NCI-H2171 treated with DMSO at 0.1 percent for 48 hours (cell line): ENCODE data around the gene BMP8B.
A peak's percentile ranks its signal among the peaks of the same experiment; 100 is the strongest.
"Not testable (repeated sequence)": the region's sequence is repeated elsewhere in the genome, so short reads cannot be mapped to it uniquely, and the experiment has no call there.

Experiments used
- DNase-seq: peaks from one replicate; lab custom pipeline; 2025; lab: John Stamatoyannopoulos, UW

Gene BMP8B

GRCh38 chr1:39812913-39813312, 24.2 kb upstream of the BMP8B start:
- DNase-seq: no peak

GRCh38 chr1:39808784-39809517, 20.3 kb upstream of the BMP8B start:
- no peak for DNase-seq

GRCh38 chr1:39805385-39805784, 16.7 kb upstream of the BMP8B start:
- no peak for DNase-seq

- no peak for DNase-seq
These were observed 14.0 kb upstream of the BMP8B start for GRCh38 chr1:39802496-39803260.

GRCh38 chr1:39800471-39800835, 11.8 kb upstream of the BMP8B start:
- DNase-seq: no peak

- DNase-seq: peak; percentile 44
These were observed 11.3 kb upstream of the BMP8B start for GRCh38 chr1:39799770-39800470.

- DNase-seq: not testable (repeated sequence)
These were observed 10.4 kb upstream of the BMP8B start for GRCh38 chr1:39798859-39799769.

GRCh38 chr1:39795651-39796050, 7.0 kb upstream of the BMP8B start:
- DNase-seq: no peak

GRCh38 chr1:39791838-39792237, 3.2 kb upstream of the BMP8B start:
- DNase-seq: no peak

GRCh38 chr1:39789571-39790110, 976 bp upstream of the BMP8B start:
- DNase-seq: no peak

GRCh38 chr1:39788426-39788757, 273 bp downstream of the BMP8B start:
- DNase-seq: no peak

GRCh38 chr1:39787964-39788363, 701 bp downstream of the BMP8B start:
- DNase-seq: not testable (repeated sequence)

- DNase-seq: no peak
These were observed 1.2 kb downstream of the BMP8B start for GRCh38 chr1:39787468-39787867.

- not testable (repeated sequence) for DNase-seq
These were observed 1.6 kb downstream of the BMP8B start for GRCh38 chr1:39787108-39787375.

GRCh38 chr1:39786303-39787107, 2.2 kb downstream of the BMP8B start:
- DNase-seq: not testable (repeated sequence)

GRCh38 chr1:39782685-39783084, 6.0 kb downstream of the BMP8B start:
- DNase-seq: not testable (repeated sequence)

- DNase-seq: no peak
These were observed 6.6 kb downstream of the BMP8B start for GRCh38 chr1:39782103-39782502.

GRCh38 chr1:39781349-39781715, 7.3 kb downstream of the BMP8B start:
- DNase-seq: no peak

GRCh38 chr1:39779821-39780220, 8.8 kb downstream of the BMP8B start:
- no peak for DNase-seq

- no peak for DNase-seq
These were observed 9.5 kb downstream of the BMP8B start for GRCh38 chr1:39779137-39779536.

GRCh38 chr1:39778463-39779099, 10.1 kb downstream of the BMP8B start:
- DNase-seq: not testable (repeated sequence)
